ENCODE measurements around the gene SPEN. TPM values are rescaled to one million over a fixed set of nuclear protein-coding genes. Genes with fewer than 3 reads are reported as not detected.

Gene SPEN
- total and polyA plus RNA-seq, 4 donors = 10.7 to 82.3 (median 36.8) TPM

DNA sequence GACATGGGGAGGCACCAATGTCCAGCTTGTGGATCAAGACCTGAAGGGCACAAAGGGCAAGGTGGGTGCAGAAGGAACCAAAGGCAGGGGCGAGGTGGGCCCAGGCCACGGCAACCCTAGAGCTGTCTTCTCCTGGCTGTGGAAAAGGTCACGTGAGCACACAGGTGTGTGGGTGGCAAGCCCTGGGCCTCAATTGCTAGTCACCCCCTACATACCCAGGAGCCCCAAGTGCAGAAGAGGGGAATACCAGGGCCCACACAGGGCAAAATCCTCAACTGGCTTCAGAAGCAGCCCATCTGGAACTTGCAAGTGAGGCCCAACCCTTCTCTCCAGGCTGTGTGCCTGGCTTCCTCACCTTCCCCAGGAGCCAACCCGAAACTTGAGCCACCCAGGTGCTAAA, 102.8 kb downstream of the SPEN start:
- H3K27ac ChIP-seq (ENCODE audit: low read depth in 1 of 2, low read length in 1 of 2) = peak overlapping the region; percentile 92 to 94
- H3K4me1 ChIP-seq (ENCODE audit: control insufficient read depth in 5 of 5, insufficient read depth in 5 of 5, low read length in 5 of 5) = peaks cover 14 to 50% (median 29%) of the 10 kb centered on the region in 5 donors
- WGBS, 2 donors = 91 to 93% methylated on average over 4 of the region's 4 CpGs
- no peak for DNase-seq
- no peaks in the 10 kb centered on the region for H3K27me3 ChIP-seq (ENCODE audit: control insufficient read depth in 3 of 3, insufficient read depth in 3 of 3, low read length in 2 of 3)
- H3K9me3 ChIP-seq (ENCODE audit: control insufficient read depth in 4 of 4, insufficient read depth in 3 of 4, low read length in 3 of 4) = no peaks in the 10 kb centered on the region
- ATAC-seq (ENCODE audit: insufficient read depth, low FRiP score) = no peak
- TF ChIP-seq CTCF (IDR thresholded peaks at IDR 0.05; ENCODE audit: control extremely low read depth, extremely low read depth) = no peak
- peak overlapping the region in 1 of 2 donors; percentile 30 for H3K9ac ChIP-seq (ENCODE audit: insufficient read depth in 1 of 2, low read length in 2 of 2)
- peaks cover 6 to 28% (median 15%) of the 10 kb centered on the region in 4 donors for H3K36me3 ChIP-seq (ENCODE audit: control insufficient read depth in 4 of 4, insufficient read depth in 4 of 4, low read length in 4 of 4)
- no peak overlapping the region for H3K4me3 ChIP-seq

- no peak overlapping the region for H3K4me3 ChIP-seq
- H3K9me3 ChIP-seq (ENCODE audit: control insufficient read depth in 4 of 4, insufficient read depth in 3 of 4, low read length in 3 of 4) = no peaks in the 10 kb centered on the region
- DNase-seq = peak in 1 of 3 donors; percentile 39
- ATAC-seq (ENCODE audit: insufficient read depth, low FRiP score) = no peak
- H3K27me3 ChIP-seq (ENCODE audit: control insufficient read depth in 3 of 3, insufficient read depth in 3 of 3, low read length in 2 of 3) = no peaks in the 10 kb centered on the region
- H3K9ac ChIP-seq (ENCODE audit: insufficient read depth in 1 of 2, low read length in 2 of 2) = no peak overlapping the region
- peaks cover 6 to 22% (median 13%) of the 10 kb centered on the region in 4 donors for H3K36me3 ChIP-seq (ENCODE audit: control insufficient read depth in 4 of 4, insufficient read depth in 4 of 4, low read length in 4 of 4)
- WGBS, 2 donors = 51 to 53% methylated on average over 10 of the region's 10 CpGs
- no peak for TF ChIP-seq CTCF (IDR thresholded peaks at IDR 0.05; ENCODE audit: control extremely low read depth, extremely low read depth)
- H3K27ac ChIP-seq (ENCODE audit: low read depth in 1 of 2, low read length in 1 of 2) = peak overlapping the region; percentile 92 to 94
- peaks cover 14 to 50% (median 29%) of the 10 kb centered on the region in 5 donors for H3K4me1 ChIP-seq (ENCODE audit: control insufficient read depth in 5 of 5, insufficient read depth in 5 of 5, low read length in 5 of 5)
Measured at GRCh38 chr1:15950763-15951295, 103.3 kb downstream of the SPEN start.

DNA sequence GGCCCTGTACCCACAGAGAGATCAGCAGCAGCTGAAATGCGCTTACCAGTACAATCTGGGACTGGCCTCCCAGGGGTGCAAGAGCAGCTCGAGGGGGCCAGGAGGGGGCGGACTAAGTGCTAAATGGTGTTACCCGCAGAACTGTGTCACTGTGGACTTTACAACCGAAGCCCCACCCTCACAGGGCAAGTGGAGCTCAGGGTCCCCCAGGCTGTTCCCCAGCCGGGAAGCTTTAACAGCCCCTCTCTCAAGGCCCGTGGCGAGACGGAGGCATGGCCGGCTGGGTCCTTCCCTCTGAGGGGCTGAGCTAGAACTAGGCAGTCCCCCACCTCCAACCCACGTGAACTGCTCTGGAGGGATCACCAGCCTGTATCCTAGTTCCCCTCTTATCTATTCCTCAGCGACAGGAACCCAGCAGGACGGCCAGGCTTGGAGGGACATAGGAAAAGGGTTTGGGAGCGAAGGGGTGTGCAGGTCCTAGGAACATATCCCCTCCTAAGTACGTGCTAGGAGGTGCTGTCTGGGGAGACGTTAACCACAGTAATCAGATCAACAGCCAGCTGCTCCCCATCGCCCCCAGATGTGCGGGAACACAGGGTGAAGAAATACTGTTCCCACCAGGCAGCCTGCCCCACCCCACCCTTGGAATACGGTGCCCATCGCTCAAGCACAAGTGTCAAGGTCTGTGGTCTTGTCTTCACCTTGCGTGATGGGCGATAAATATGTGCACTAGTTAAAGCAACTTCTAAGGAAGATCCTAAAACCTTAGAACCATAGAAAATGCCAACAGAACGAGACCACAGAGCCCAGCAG, 104.0 kb downstream of the SPEN start:
- no peak for ATAC-seq (ENCODE audit: insufficient read depth, low FRiP score)
- H3K4me3 ChIP-seq = no peak overlapping the region
- H3K36me3 ChIP-seq (ENCODE audit: control insufficient read depth in 4 of 4, insufficient read depth in 4 of 4, low read length in 4 of 4) = peaks cover 5 to 18% (median 10%) of the 10 kb centered on the region in 4 donors
- TF ChIP-seq CTCF (IDR thresholded peaks at IDR 0.05; ENCODE audit: control extremely low read depth, extremely low read depth) = no peak
- H3K4me1 ChIP-seq (ENCODE audit: control insufficient read depth in 5 of 5, insufficient read depth in 5 of 5, low read length in 5 of 5) = peaks cover 14 to 50% (median 29%) of the 10 kb centered on the region in 5 donors
- H3K9ac ChIP-seq (ENCODE audit: insufficient read depth in 1 of 2, low read length in 2 of 2) = no peak overlapping the region
- H3K9me3 ChIP-seq (ENCODE audit: control insufficient read depth in 4 of 4, insufficient read depth in 3 of 4, low read length in 3 of 4) = no peaks in the 10 kb centered on the region
- no peak for DNase-seq
- no peaks in the 10 kb centered on the region for H3K27me3 ChIP-seq (ENCODE audit: control insufficient read depth in 3 of 3, insufficient read depth in 3 of 3, low read length in 2 of 3)
- 49 to 72% methylated on average over 23 of the region's 23 CpGs for WGBS, 2 donors
- peak overlapping the region in 1 of 2 donors; percentile 71 for H3K27ac ChIP-seq (ENCODE audit: low read depth in 1 of 2, low read length in 1 of 2)

Measured in lung (tissue), 12 donors.